Nephron (organoid): ENCODE data around the gene SRSF3.
"Not testable (repeated sequence)": the region's sequence is repeated elsewhere in the genome, so short reads cannot be mapped to it uniquely, and the experiment has no call there.

Source experiments
- H3K27ac Mint-ChIP-seq, 3 experiments: 2 replicates each; pipeline ENCODE4 v1.8.0; 2020; ENCODE audit warnings: mixed read lengths in 3 of 3, mild to moderate bottlenecking in 2 of 3, moderate library complexity in 1 of 3
- H3K27me3 Mint-ChIP-seq: 2 replicates; pipeline ENCODE4 v1.8.0; 2021; ENCODE audit warnings: low read depth, mild to moderate bottlenecking, moderate library complexity, mixed read lengths
- H3K36me3 Mint-ChIP-seq: 2 replicates; pipeline ENCODE4 v1.8.0; 2020; ENCODE audit warnings: low read depth, mixed read lengths
- H3K4me1 Mint-ChIP-seq: 2 replicates; pipeline ENCODE4 v1.8.0; 2020; ENCODE audit warnings: mixed read lengths
- H3K4me3 Mint-ChIP-seq, 3 experiments: 2 replicates each; pipeline ENCODE4 v1.8.0; 2020; ENCODE audit warnings: mild to moderate bottlenecking in 3 of 3, mixed read lengths in 3 of 3, moderate library complexity in 2 of 3
- H3K9me3 Mint-ChIP-seq: 2 replicates; pipeline ENCODE4 v1.8.0; 2020; ENCODE audit warnings: mixed read lengths
- TF ChIP-seq, protein P1 (sequence below), 3 experiments: fragments of 200-600 bp; sonication (generic); IDR thresholded peaks; one replicate each; pipeline ENCODE4 v1.5.0; 2021; ENCODE audit warnings: antibody characterized with exemption in 3 of 3; ENCODE audit not compliant: unreplicated experiment in 3 of 3

Gene SRSF3

DNA sequence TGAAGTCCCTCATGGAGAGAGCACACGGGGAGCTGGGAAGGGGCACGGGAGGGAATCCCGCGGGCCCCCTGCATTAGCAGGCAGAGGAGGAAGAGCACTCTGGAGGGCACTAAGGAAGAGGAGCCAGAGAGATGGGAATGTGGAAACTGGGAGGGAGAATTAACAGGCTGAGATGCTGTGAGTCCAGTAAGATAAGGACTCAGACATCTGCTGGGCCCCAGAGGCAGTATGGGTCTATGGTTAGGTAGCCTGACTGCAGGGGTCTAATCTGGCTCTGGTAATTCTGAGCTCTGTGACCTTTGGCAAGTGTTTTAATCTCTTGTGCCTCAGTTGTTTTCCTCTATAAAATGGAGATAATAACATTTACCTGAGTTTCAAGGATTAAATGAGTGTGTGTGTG, 15.7 kb upstream of the SRSF3 start:
- TF ChIP-seq, protein P1, sequence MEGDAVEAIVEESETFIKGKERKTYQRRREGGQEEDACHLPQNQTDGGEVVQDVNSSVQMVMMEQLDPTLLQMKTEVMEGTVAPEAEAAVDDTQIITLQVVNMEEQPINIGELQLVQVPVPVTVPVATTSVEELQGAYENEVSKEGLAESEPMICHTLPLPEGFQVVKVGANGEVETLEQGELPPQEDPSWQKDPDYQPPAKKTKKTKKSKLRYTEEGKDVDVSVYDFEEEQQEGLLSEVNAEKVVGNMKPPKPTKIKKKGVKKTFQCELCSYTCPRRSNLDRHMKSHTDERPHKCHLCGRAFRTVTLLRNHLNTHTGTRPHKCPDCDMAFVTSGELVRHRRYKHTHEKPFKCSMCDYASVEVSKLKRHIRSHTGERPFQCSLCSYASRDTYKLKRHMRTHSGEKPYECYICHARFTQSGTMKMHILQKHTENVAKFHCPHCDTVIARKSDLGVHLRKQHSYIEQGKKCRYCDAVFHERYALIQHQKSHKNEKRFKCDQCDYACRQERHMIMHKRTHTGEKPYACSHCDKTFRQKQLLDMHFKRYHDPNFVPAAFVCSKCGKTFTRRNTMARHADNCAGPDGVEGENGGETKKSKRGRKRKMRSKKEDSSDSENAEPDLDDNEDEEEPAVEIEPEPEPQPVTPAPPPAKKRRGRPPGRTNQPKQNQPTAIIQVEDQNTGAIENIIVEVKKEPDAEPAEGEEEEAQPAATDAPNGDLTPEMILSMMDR (IDR thresholded peaks at IDR 0.05; ENCODE audit: unreplicated experiment in 3 of 3), result no peak
- no peaks in the 10 kb centered on the region for H3K27me3 Mint-ChIP-seq

DNA sequence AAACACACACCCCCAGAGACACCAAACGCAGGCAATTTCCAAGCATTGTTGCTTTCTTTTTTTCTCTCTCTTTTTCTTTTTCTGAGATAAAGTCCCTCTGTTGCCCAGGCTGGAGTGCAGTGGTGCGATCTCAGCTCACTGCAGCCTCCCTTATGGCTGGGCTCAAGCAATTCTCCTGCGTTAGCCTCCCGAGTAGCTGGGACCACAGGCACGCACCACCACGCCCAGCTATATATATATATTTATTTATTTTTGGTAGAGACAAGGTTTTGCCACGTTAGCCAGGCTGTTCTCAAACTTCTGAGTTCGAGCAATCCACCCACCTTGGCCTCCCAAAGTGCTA, 14.0 kb upstream of the SRSF3 start:
- peaks cover 18% of the 10 kb centered on the region for H3K4me1 Mint-ChIP-seq
- H3K9me3 Mint-ChIP-seq, result no peaks in the 10 kb centered on the region

More for the DNA sequence above, 15.7 kb upstream of the SRSF3 start:
- H3K27ac Mint-ChIP-seq, result peak overlapping the region in 2 of 3 experiments; percentile 38 to 52
- peaks cover 18% of the 10 kb centered on the region for H3K4me1 Mint-ChIP-seq
- no peak overlapping the region for H3K4me3 Mint-ChIP-seq
- no peaks in the 10 kb centered on the region for H3K9me3 Mint-ChIP-seq
- H3K36me3 Mint-ChIP-seq, result no peaks in the 10 kb centered on the region

DNA sequence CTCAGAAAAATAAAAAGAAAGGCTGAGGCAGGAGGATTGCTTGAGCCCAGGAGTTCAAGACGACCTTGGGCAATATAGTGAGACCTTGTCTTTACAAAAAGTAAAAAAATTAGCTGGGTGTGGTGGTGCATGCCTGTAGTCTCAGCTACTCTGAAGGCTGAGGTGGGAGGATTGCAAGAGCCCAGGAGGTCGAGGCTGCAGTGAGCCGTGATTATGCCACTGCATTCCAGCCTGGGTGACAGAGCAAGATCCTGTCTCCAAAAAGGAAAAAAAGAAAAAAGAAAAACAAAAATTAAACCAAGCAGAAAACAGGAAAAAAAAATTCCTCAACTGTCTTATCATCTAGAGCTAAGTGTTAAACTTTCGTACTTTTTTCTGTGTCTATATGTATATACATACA, 12.4 kb upstream of the SRSF3 start:
- peaks cover 18% of the 10 kb centered on the region for H3K4me1 Mint-ChIP-seq
- no peak overlapping the region for H3K4me3 Mint-ChIP-seq
- no peak overlapping the region for H3K27ac Mint-ChIP-seq
- peaks cover 3% of the 10 kb centered on the region for H3K27me3 Mint-ChIP-seq
- H3K9me3 Mint-ChIP-seq, result no peaks in the 10 kb centered on the region
- H3K36me3 Mint-ChIP-seq, result no peaks in the 10 kb centered on the region
- TF ChIP-seq, protein P1 (IDR thresholded peaks at IDR 0.05; ENCODE audit: unreplicated experiment in 3 of 3), result no peak

More for the DNA sequence above, 14.0 kb upstream of the SRSF3 start:
- Mint-ChIP-seq H3K36me3 (no peaks in the 10 kb centered on the region), H3K4me3 (no peak overlapping the region), H3K27ac (peak overlapping the region; percentile 77 to 96 (median 82)), H3K27me3 (no peaks in the 10 kb centered on the region)
- TF ChIP-seq, protein P1 (IDR thresholded peaks at IDR 0.05; ENCODE audit: unreplicated experiment in 3 of 3), result no peak

DNA sequence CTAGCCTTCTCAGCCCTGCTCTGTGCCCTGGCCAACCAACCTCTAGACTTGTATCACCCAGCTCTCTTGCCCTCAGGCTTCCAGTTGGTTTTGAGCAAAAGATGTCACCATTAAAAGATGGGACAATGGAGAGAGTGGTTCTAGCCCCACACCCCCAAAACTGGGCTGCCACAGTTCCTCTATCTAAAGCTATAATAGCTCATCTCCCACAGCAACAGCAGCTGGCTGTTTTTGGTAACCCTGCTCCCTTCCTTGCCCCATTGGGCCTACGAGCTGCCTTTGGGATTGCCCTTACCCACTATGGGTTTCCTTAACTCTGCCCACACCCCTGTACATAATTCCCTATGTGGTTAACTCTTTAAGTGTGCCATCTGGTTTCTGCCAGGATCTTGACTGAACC, 7.6 kb upstream of the SRSF3 start:
- no peaks in the 10 kb centered on the region for H3K36me3 Mint-ChIP-seq
- no peaks in the 10 kb centered on the region for H3K9me3 Mint-ChIP-seq
- H3K4me1 Mint-ChIP-seq, result no peaks in the 10 kb centered on the region
- H3K4me3 Mint-ChIP-seq, result no peak overlapping the region
- peaks cover 3% of the 10 kb centered on the region for H3K27me3 Mint-ChIP-seq
- TF ChIP-seq, protein P1 (IDR thresholded peaks at IDR 0.05; ENCODE audit: unreplicated experiment in 3 of 3), result no peak
- no peak overlapping the region for H3K27ac Mint-ChIP-seq

DNA sequence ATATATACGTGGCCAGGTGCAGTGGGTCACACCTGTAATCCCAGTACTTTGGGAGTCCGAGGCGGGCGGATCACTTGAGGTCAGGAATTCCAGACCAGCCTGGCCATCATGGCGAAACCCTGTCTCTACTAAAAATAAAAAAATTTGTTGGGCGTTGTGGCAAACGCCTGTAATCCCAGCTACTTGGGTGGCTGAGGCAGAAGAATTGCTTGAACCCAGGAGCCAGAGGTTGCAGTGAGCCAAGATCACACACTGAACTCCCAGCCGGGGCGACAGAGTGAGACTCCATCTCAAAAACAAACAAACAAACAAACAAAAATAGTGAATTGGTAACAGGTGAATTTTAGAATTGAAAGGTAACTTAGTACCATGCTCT, 5.1 kb upstream of the SRSF3 start:
- H3K9me3 Mint-ChIP-seq, H3K4me3 Mint-ChIP-seq, H3K27ac Mint-ChIP-seq, H3K4me1 Mint-ChIP-seq, H3K27me3 Mint-ChIP-seq, H3K36me3 Mint-ChIP-seq: not testable (repeated sequence)

DNA sequence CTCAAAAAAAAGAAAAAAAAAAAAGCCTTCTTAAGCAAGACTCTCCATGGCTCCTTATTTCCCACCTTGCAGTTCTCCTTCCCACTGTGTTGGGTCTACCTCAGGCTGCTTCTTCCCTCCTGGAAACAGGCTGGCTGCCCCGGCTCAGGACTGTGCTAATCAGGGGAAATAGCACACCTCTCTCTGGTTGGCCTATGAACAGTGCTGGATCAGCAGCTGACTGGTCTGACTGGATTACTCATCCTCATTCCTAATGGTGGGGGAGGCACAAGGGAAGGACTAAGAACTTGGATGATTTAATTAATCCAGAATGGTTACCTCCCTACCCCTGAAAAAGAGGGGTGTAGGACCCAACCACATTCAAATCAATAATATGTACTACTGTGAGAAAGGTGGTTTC, 3.9 kb upstream of the SRSF3 start:
- peaks cover 10% of the 10 kb centered on the region for H3K36me3 Mint-ChIP-seq
- H3K27ac Mint-ChIP-seq, result no peak overlapping the region
- H3K4me3 Mint-ChIP-seq, result no peak overlapping the region
- peaks cover 5% of the 10 kb centered on the region for H3K4me1 Mint-ChIP-seq
- TF ChIP-seq, protein P1 (IDR thresholded peaks at IDR 0.05; ENCODE audit: unreplicated experiment in 3 of 3), result no peak
- H3K9me3 Mint-ChIP-seq, result peaks cover 2% of the 10 kb centered on the region
- H3K27me3 Mint-ChIP-seq, result peaks cover 3% of the 10 kb centered on the region
